Prostate gland (tissue), 2 donors: ENCODE results near the gene PAPPA2. TPM values are rescaled to one million over a fixed set of nuclear protein-coding genes. Genes with fewer than 3 reads are reported as not detected.
A peak's percentile ranks its signal among the peaks of the same experiment; 100 is the strongest.

Experiments used
- DNase-seq: peaks from one replicate; pipeline ENCODE4 v3.0.0-alpha.2; 2019; ENCODE audit warnings: low spot score
- H3K27ac ChIP-seq, 2 donors: fragments of 200-600 bp; sonication (generic); 2 replicates each; pipeline ENCODE4 v1.5.1; 2017 to 2019
- H3K27me3 ChIP-seq: fragments of 200-600 bp; sonication (generic); replicated peaks from 2 replicates; pipeline ENCODE4 v1.5.1; 2019; ENCODE audit not compliant: insufficient read depth
- H3K36me3 ChIP-seq, 2 donors: fragments of 200-600 bp; sonication (generic); 1 replicate in 1 of 2; 2 replicates in 1 of 2; pipeline versions ENCODE4 v1.5.1 to v1.8.1; 2017 to 2019
- H3K4me1 ChIP-seq: fragments of 200-600 bp; sonication (generic); replicated peaks from 2 replicates; pipeline ENCODE4 v1.5.1; 2019
- H3K4me3 ChIP-seq, 2 donors: fragments of 200-600 bp; sonication (generic); 2 replicates each; pipeline ENCODE4 v1.5.1; 2017 to 2019
- H3K9me3 ChIP-seq: fragments of 200-600 bp; sonication (generic); 2 replicates; pipeline ENCODE4 v1.5.1; 2017
- POLR2A ChIP-seq: fragments of 450-650 bp; IDR thresholded peaks from one replicate; pipeline ENCODE4 v1.6.1; 2016; ENCODE audit warnings: antibody characterized with exemption, mild to moderate bottlenecking
- POLR2AphosphoS5 ChIP-seq: sonication (generic); formaldehyde crosslinking; IDR thresholded peaks from one replicate; pipeline ENCODE4 v1.6.1; 2017; ENCODE audit warnings: antibody characterized with exemption
- WGBS: methylation state at CpG from one replicate; pipeline ENCODE4 v1.1.5; 2018; 5-methylcytosine and 5-hydroxymethylcytosine counted together
- intact Hi-C: fragments of 100-400 bp; cut with DNase I; formaldehyde crosslinking; loops from one replicate; pipeline ENCODE4 v1.14.2; 2022
- total RNA-seq, 2 donors: library from RNA; depleted of rRNA; stranded (reverse); fragments of >200 nt; gene quantifications; one replicate each; pipeline ENCODE4 v1.1.0, GENCODE V29; 2016
- TF ChIP-seq, protein P1 (sequence below), 4 experiments: fragments of 200-600 bp in 2 of 4; fragments of 450-650 bp in 2 of 4; sonication (generic) in 2 of 4; IDR thresholded peaks; 1 replicate in 3 of 4; 2 replicates in 1 of 4; pipeline ENCODE4 v1.5.1; 2016 to 2019; ENCODE audit warnings: antibody characterized with exemption in 4 of 4, mild to moderate bottlenecking in 2 of 4, moderate library complexity in 2 of 4

The PAPPA2 gene
- total RNA-seq, 2 donors from 2014 or later, result 0.36 to 1.9 TPM

- no peaks in the 10 kb centered on the region for H3K27me3 ChIP-seq
- WGBS, result 61% methylated on average over 5 of the region's 5 CpGs
- TF ChIP-seq, protein P1, sequence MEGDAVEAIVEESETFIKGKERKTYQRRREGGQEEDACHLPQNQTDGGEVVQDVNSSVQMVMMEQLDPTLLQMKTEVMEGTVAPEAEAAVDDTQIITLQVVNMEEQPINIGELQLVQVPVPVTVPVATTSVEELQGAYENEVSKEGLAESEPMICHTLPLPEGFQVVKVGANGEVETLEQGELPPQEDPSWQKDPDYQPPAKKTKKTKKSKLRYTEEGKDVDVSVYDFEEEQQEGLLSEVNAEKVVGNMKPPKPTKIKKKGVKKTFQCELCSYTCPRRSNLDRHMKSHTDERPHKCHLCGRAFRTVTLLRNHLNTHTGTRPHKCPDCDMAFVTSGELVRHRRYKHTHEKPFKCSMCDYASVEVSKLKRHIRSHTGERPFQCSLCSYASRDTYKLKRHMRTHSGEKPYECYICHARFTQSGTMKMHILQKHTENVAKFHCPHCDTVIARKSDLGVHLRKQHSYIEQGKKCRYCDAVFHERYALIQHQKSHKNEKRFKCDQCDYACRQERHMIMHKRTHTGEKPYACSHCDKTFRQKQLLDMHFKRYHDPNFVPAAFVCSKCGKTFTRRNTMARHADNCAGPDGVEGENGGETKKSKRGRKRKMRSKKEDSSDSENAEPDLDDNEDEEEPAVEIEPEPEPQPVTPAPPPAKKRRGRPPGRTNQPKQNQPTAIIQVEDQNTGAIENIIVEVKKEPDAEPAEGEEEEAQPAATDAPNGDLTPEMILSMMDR (IDR thresholded peaks at IDR 0.05), result no peak
- TF ChIP-seq POLR2AphosphoS5 (no peak), POLR2A (no peak)
Measured at GRCh38 chr1:176838276-176838995, 375.5 kb downstream of the PAPPA2 start.

DNA sequence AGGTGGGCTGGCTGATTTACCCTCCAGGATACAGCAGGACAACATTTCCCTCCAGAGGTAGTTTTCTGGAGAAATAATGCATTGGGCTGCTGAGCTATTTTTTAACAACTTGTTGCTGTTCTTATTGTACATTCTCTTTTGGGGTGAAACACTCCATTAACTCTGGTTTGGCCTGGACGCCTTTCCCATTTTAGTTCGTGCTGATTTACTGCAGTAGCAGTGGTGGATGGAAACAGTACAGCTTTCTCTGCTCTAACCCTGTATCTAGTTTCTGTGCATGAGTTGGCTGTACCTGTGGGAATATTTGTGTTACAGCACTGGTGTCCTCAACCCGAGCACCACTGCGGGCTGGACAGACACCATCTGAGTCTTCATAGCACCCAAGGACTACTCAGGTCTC, 376.2 kb downstream of the PAPPA2 start:
- TF ChIP-seq POLR2AphosphoS5 (no peak), POLR2A (no peak)
- TF ChIP-seq, protein P1 (IDR thresholded peaks at IDR 0.05), result no peak
- WGBS, result 93% methylated on average over 4 of the region's 4 CpGs
- H3K27me3 ChIP-seq, result no peaks in the 10 kb centered on the region
- no peaks in the 10 kb centered on the region for H3K4me1 ChIP-seq
- H3K4me3 ChIP-seq, result no peak overlapping the region
- no peaks in the 10 kb centered on the region for H3K36me3 ChIP-seq
- intact Hi-C loops, result no loop called here
- no peak for DNase-seq
- no peaks in the 10 kb centered on the region for H3K9me3 ChIP-seq
- H3K27ac ChIP-seq, result no peak overlapping the region

More at GRCh38 chr1:176838276-176838995, 375.5 kb downstream of the PAPPA2 start:
- intact Hi-C loops, result no loop called here
- no peak overlapping the region for H3K4me3 ChIP-seq
- no peak overlapping the region for H3K27ac ChIP-seq
- H3K4me1 ChIP-seq, result no peaks in the 10 kb centered on the region
- H3K36me3 ChIP-seq, result no peaks in the 10 kb centered on the region
- no peaks in the 10 kb centered on the region for H3K9me3 ChIP-seq
- DNase-seq, result no peak

DNA sequence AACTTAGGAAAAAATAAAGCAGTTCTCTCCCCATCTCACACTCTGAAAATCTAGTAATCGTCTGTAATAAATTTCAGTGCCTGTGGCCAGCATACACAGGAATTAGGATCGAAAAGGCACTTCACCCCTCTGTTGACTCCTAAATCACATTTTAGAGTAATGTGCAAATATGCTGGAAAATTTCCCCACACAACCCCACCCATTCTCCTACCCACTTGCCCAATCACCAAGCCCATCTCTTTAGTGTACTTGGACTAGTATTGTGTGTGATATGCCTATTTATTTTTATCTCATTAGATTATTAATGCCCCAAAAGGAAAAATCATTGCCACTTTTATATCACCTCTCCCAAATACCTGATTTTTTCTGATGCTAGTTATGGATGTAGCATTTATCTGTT, 378.3 kb downstream of the PAPPA2 start:
- no peaks in the 10 kb centered on the region for H3K27me3 ChIP-seq
- TF ChIP-seq, protein P1 (IDR thresholded peaks at IDR 0.05), result no peak
- TF ChIP-seq POLR2AphosphoS5 (no peak), POLR2A (no peak)
- H3K27ac ChIP-seq, result no peak overlapping the region
- H3K9me3 ChIP-seq, result no peaks in the 10 kb centered on the region
- intact Hi-C loops, result loop anchor here (5.0 to 10.0 kb wide), 2 partner anchors 279 to 1466 kb away; no protein-coding TSS in a partner anchor
- no peaks in the 10 kb centered on the region for H3K36me3 ChIP-seq
- no peak overlapping the region for H3K4me3 ChIP-seq
- H3K4me1 ChIP-seq, result no peaks in the 10 kb centered on the region
- WGBS, result 69% methylated on average over 2 of the region's 2 CpGs
- no peak for DNase-seq

- TF ChIP-seq POLR2A (no peak), POLR2AphosphoS5 (no peak)
- TF ChIP-seq, protein P1 (IDR thresholded peaks at IDR 0.05), result peak in 3 of 4 experiments; percentile 56 to 71 (median 62)
- WGBS, result 16% methylated on average over 4 of the region's 4 CpGs
- H3K9me3 ChIP-seq, result no peaks in the 10 kb centered on the region
- no peaks in the 10 kb centered on the region for H3K36me3 ChIP-seq
- H3K4me1 ChIP-seq, result no peaks in the 10 kb centered on the region
- no peak overlapping the region for H3K27ac ChIP-seq
- no peak for DNase-seq
- H3K27me3 ChIP-seq, result no peaks in the 10 kb centered on the region
- intact Hi-C loops, result loop anchor here (5.0 to 10.0 kb wide), 2 partner anchors 281 to 1469 kb away; no protein-coding TSS in a partner anchor
- H3K4me3 ChIP-seq, result no peak overlapping the region
Measured at GRCh38 chr1:176843352-176844297, 380.6 kb downstream of the PAPPA2 start.
